SH-SY5Y (cell line): ENCODE results near the gene MYO1B.

Source experiments
- GATA2 ChIP-seq: IDR thresholded peaks from 2 replicates; pipeline ENCODE4 v1.6.1; 2011; ENCODE audit warnings: mild to moderate bottlenecking, low read depth, low read length
- GATA3 ChIP-seq: IDR thresholded peaks from 2 replicates; pipeline ENCODE4 v1.6.1; 2011; ENCODE audit warnings: low read depth, mild to moderate bottlenecking, low read length, moderate library complexity

DNA sequence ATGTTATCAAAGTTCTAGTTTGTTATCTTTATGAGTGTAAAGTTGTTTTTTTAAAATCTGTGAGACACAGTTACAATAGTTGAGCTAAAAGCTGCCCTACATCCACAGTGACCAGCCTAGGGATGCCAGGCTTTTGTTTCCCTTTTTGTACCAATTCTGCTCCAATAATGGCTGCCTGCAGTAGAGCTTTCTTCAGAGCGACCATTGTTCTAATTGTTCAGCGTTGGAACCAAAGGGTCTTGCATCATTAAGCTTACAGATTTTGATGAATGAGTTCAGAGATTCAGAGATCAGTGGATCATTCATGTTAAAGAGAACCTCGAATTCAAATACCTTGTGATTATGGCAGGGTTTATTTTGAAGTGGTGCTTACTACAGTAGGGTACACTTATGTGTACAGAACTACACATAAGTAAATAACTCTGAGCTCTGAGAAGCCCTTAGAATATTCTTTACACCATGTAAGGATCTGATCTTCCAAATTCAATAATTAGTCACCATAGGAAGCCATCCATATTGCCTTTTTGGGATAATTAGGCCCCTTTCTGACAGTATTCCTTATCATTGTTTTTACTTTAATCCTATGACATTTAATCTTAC is 157.9 kb downstream of the MYO1B start:
- TF ChIP-seq GATA3 (no peak), GATA2 (no peak)
